Measurements from ENCODE around the gene NXPH4.

The NXPH4 gene

GRCh38 chr12:57244312-57244696 is 27.7 kb downstream of the NXPH4 start:
- peak in 1 of 2 experiments; percentile 24 for DNase-seq

GRCh38 chr12:57247041-57247440 is 30.4 kb downstream of the NXPH4 start:
- DNase-seq = no peak

- peak in 1 of 2 experiments; percentile 11 for DNase-seq
Observed at GRCh38 chr12:57248934-57249742, 32.5 kb downstream of the NXPH4 start.

- no peak for DNase-seq
Observed at GRCh38 chr12:57250541-57250940, 33.9 kb downstream of the NXPH4 start.

GRCh38 chr12:57250956-57251355 is 34.4 kb downstream of the NXPH4 start, which contains the start of gene STAC3:
STAC3 (minus strand) TSS chr12:57251187; CDS start chr12:57249636, 1,551 bp downstream.
- DNase-seq = no peak

- no peak for DNase-seq
Observed at GRCh38 chr12:57254506-57255280, 38.1 kb downstream of the NXPH4 start.

- DNase-seq = no peak
Observed at GRCh38 chr12:57255916-57256315, 39.3 kb downstream of the NXPH4 start.

GRCh38 chr12:57258977-57259970 is 42.7 kb downstream of the NXPH4 start:
- no peak for DNase-seq

- no peak for DNase-seq
Observed at GRCh38 chr12:57260366-57260765, 43.8 kb downstream of the NXPH4 start.

GRCh38 chr12:57261428-57261865 is 44.9 kb downstream of the NXPH4 start:
- no peak for DNase-seq

GRCh38 chr12:57262126-57262822 is 45.7 kb downstream of the NXPH4 start:
- DNase-seq = no peak

- no peak for DNase-seq
Observed at GRCh38 chr12:57263096-57263495, 46.5 kb downstream of the NXPH4 start.

- DNase-seq = no peak
Observed at GRCh38 chr12:57266681-57267080, 50.1 kb downstream of the NXPH4 start.

GRCh38 chr12:57268264-57268663 is 51.7 kb downstream of the NXPH4 start:
- peak; percentile 67 to 70 for DNase-seq

- no peak for DNase-seq
Observed at GRCh38 chr12:57270966-57271470, 54.4 kb downstream of the NXPH4 start.

- DNase-seq = no peak
Observed at GRCh38 chr12:57272337-57273151, 56.0 kb downstream of the NXPH4 start.

GRCh38 chr12:57273516-57273915 is 56.9 kb downstream of the NXPH4 start:
- no peak for DNase-seq
